ENCODE data around the gene MBP.
"Not testable (repeated sequence)": the region's sequence is repeated elsewhere in the genome, so short reads cannot be mapped to it uniquely, and the experiment has no call there.

Gene MBP

DNA sequence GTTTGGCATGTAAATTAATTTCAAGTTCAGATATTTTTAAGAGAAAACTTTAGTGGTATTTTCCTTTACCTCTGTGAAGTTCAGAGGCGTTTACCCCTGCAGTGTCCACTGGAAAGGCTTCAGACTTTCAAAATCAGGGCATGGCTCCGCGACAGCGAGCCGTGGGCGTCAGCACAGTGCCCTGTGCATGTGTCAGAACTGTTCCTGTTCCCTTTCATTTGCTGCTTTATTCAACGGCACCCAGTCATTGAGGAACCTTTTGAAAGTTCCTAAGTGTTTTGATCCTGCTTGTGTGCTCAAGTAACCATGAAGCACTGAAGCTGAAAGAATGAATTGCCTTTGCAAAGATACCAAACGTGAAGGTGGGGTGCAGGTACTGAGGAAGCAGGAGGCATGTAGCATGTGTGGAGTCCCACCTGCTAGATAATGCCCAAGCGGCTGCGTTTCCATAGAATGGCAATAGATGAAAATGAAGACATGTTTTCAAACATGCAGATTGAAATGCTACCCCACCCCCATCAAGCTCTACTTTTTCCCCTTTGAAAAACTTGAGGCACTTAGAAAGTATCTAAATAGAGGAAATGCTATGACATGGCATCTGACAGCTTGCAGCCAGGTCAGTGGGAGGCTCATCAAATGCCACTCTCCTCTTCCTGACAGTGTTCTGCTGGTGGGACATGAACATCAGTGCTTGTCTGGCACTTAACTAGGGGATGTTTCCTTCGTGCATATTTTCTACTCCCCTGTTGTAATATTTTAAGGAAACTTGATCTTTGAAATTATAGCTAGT, 161.6 kb downstream of the MBP start:
- DNase-seq (ENCODE audit: low read depth in 2 of 2), result no peak

DNA sequence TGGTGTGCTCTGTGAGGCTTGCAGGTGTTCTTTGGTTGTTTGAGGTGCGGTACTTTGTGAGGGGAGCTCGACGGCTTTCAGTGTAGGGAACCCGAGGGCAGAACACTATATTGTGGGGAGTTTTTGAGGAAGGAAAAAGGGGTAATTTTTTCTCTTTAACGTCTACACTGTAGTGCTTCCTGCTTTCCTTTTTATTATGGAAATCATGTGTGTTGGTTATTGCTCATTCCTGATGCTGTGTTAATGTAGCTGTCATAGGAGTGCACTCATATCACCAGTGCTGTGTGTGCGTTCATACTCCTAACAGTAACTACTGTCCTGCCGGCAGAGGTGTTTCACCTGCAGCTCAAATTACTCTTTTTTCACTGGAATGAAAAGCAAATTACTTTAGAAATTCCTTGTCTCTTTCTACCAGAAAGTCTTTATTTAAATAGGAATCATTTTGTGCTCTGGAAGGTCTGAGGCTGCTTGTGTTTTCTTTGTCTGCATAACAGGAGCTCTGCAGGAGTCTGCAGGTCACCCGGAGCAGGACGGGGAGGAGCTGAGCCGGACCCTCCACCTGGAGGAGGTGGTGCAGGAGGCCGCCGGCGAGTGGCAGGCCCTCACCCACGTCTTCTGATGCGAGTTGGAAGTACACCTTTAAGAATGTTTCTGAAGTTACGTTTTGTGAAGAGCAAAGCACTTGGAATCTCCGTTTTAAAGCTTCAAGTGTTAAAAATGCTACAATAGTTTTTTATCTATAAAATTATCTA, 164.7 kb downstream of the MBP start:
- DNase-seq (ENCODE audit: low read depth in 2 of 2), result no peak

DNA sequence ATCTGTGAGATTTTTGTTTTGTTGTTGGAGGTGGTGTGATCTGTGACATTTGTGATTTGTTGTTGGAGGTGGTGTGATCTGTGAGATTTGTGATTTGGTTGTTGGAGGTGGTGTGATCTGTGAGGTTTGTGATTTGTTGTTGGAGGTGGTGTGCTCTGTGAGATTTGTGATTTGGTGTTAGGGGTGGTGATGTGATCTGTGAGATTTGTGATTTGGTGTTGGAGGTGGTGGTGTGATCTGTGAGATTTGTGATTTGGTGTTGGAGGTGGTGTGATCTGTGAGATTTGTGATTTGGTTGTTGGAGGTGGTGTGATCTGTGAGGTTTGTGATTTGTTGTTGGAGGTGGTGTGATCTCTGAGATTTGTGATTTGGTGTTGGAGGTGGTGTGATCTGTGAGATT, 165.3 kb downstream of the MBP start:
- not testable (repeated sequence) for DNase-seq (ENCODE audit: low read depth in 2 of 2)

DNA sequence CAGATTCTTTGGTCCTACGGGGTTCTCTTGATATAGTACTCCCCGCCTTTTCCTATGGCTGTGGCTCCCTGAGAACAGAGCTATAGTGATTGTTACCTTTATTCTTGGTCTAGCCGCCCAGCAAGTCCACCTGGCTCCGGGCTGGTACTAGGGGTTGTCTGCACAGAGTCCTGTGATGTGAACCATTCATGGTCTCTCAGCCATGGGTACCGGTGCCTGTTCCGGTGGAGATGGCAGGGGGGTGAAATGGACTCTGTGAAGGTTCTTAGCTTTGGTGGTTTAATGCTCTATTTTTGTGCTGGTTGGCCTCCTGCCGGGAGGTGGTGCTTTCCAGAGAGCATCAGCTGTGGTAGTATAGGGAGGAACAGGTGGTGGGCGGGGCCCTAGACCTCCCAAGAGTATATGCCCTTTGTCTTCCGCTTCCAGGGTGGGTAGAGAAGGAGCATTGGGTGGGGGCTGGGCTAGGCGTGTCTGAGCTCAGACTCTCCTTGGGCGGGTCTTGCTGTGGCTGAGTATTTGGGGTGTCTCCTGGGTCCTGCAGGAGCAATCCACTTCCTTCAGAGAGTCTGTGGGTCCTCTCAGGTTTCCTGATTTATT, 166.9 kb downstream of the MBP start:
- DNase-seq (ENCODE audit: low read depth in 2 of 2), result not testable (repeated sequence)

DNA sequence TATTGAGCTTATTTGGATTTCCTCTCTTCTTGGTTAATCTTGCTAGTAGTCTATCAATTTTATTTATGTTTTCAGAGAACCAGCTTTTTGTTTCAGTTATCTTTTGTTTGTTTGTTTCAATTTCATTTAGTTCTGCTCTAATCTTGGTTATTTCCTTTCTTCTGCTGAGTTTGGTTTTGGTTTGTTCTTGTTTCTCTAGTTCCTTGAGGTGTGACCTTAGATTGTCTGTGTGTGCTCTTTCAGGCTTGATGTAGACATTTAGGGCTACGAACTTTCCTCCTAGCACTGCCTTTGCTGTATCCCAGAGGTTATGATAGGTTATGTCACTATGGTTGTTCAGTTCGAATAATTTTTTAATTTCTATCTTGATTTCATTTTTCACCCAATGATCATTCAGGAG, 168.6 kb downstream of the MBP start:
- DNase-seq (ENCODE audit: low read depth in 2 of 2), result no peak

DNA sequence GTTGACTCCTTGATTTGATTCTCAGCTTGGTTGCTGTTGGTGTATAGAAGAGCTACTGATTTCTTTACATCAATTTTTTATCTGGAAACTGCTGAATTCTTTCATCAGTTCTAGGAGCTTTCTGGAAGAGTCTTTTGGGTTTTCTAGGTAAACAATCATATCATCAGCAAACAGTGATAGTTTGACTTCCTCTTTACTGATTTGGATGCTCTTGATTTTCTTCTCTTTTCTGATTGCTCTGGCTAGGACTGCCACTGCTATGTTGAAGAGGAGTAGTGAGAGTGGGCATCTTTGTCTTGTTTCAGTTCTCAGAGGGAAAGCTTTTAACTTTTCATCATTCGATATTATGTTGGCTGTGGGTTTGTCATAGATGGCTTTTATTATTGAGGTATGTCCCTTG, 169.7 kb downstream of the MBP start:
- no peak for DNase-seq (ENCODE audit: low read depth in 2 of 2)

DNA sequence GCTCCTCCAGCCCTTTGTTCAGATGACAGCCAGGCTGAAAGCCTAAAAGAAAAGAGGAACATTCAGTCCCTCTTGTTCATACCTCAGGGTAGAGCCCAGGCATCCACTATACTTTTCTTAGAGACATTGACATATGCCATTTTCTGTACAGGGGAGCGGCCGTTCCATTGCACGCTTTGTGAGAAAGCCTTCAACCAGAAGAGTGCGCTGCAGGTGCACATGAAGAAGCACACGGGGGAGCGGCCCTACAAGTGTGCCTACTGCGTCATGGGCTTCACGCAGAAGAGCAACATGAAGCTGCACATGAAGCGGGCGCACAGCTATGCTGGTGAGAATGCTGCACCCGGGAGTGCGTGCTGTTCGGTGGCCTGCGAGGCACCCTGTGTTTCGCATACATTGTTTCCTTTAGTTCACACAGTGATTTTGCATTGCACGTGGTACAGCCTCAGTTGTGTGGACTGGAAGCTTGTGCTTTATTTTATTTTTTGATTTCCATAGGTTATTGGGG, 172.0 kb downstream of the MBP start:
- no peak for DNase-seq (ENCODE audit: low read depth in 2 of 2)

DNA sequence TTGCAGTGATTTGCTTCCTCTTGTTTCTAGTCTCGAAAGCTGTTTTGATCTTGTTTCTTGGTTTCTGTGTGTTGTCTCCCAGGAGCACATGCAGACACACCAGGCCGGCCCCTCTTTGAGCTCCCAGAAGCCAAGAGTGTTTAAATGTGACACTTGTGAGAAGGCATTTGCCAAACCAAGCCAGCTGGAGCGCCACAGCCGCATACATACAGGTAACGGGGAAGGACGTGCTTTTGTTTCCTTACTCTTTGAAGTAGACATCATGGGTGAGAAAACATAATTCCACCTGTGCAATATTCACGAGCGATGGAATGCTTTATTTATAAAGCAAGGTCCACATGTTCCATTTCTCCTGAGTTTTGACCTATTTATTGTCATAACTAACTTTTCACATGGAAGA, 173.0 kb downstream of the MBP start:
- no peak for DNase-seq (ENCODE audit: low read depth in 2 of 2)

DNA sequence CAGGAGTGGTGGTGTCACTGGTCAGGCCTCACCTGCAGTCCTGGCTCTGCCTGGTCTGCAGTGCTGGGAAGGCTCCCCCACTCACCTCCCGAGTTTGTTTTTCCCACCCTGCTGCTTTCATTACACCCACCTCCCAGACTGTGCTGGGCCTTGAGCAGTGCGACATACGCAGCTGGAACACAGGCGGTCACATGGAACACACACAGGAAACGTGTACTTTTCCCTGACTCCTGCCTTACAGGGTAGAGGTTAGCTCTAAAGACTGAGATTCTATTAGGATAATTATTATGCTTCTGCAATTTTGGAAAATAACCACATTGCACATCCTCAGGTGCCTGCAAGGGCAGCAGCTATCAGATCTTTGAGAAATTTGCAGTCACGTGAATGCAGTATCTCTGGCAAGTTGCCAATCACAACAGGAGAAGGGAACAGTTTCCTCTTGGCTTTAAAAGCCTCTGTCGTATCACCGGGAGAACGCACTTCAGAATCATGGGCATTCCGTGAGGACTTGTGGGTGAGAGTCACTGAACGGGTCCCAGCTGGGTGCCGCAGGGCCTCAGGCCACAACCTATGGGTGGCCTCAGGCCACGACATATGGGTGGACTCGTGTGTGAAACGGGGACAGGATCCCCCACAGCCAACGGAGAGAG, 173.8 kb downstream of the MBP start:
- DNase-seq (ENCODE audit: low read depth in 2 of 2), result no peak

DNA sequence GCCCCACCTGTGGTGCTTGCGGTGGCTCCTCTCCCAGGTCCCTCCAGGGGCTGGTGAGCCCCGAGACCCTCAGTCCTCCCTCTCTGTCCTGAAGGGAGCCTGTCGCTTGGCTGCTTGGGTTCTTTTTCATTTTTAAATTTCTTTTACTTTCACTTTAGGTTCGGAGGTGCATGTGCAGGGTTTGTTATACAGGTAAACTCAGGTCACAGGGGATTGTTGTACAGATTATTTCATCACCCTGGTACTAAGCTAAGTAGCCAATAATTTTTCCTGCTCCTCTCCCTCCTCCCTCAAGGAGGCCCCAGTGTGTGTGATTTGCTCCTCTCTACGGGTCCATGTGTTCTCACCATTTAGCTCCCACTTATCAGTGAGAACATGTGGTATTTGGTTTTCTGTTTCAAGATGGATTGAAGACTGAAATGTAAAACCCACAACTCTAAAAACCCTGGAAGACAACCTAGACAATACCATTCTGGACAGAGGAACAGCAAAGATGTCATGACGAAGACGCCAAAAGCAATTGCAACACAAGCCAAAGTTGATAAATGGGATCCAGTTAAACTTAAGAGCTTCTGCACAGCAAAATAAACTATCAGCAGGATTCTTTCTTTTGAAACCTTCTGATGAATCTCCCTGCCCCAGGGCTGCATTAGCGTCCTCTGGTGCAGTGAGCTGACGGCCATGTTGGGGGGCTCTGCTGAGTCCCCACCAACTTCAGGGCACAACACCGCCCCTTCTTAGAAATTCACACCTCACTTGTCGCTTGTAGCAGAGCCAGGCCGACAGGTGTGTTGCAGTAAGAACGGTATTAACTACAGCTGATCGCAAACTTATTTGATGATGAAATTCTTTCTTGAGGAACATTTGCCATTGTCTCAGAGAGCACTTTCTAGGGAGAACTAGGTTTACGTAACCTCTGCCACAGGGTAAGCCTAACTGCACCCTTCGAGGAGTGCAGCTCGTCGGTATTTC, 174.9 kb downstream of the MBP start:
- DNase-seq (ENCODE audit: low read depth in 2 of 2), result no peak

DNA sequence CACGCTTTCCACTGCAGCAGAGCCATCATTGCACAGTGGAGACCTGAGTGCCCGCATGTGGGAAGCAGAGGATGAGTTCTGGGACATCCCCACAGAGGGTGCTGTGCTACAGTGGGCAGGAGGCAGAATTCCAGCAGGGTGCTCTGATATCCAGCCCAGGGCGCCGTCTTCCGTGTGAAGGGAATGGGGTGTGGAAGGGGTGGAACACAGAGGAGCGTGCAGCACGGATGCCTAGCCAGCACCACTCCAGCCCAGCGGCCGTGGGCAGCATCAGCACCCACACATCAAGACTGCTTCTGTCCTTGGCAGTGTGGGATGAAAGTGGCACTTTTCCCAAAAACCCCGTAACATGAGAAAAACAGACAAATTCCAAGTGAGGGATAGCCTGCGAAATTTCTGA, 175.9 kb downstream of the MBP start:
- no peak for DNase-seq (ENCODE audit: low read depth in 2 of 2)

DNA sequence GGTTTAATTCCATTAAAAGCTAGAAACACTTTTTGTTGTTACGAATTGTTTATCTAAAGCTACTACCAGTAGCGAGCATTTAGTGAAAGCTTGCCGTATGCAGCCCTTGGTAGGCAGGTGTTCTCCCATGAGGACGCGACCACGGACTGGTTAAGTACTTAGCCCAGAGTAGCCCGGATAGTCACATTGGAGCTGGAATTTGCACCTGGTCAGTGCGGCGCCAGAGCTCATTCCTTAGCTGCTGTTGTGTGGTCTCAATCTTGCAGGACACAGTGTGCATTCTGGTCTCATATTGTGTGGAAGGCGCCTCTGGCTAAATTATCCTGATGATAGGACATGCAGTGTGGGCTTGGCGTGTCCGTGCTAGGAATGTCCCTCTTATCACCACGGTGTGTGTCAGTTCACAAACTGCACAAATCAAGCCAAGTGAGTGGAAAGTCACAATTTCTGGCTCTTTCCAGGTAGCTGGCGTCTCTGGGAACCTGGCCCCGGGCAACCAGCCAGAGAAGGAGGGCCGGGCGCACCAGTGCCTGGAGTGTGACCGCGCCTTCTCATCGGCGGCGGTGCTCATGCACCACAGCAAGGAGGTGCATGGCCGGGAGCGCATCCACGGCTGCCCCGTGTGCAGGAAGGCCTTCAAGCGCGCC, 176.9 kb downstream of the MBP start:
- no peak for DNase-seq (ENCODE audit: low read depth in 2 of 2)

DNA sequence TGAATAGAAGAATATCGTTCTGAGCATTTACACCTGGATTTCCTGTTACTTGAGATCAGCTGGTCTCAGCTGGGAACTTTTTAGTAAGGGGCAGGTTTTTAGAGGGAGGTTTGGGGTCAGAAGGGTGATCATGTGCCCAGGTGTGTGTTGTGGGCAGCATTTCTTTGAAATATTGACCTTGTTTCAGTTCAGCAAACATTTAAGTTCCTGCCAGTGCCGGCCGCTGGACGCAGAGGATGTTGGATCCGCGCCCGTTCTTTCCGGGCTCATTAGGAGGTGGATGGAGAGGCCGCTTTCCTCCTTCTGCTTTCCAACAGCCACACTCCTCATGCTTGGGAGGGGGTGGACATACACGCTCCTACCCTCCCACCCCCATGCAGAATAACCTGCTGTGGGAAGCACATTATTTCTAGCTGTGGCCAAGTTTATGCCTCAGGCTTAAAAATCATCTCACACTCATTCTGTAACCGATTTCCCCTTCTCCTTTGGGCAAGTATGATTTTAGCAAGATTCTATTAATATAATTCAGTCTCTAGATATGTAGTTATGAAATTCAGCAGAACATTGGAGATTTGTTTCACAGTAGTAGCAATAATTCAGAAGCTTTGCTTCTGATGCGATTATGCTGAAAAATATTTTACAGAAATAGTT, 178.9 kb downstream of the MBP start:
- no peak for DNase-seq (ENCODE audit: low read depth in 2 of 2)

DNA sequence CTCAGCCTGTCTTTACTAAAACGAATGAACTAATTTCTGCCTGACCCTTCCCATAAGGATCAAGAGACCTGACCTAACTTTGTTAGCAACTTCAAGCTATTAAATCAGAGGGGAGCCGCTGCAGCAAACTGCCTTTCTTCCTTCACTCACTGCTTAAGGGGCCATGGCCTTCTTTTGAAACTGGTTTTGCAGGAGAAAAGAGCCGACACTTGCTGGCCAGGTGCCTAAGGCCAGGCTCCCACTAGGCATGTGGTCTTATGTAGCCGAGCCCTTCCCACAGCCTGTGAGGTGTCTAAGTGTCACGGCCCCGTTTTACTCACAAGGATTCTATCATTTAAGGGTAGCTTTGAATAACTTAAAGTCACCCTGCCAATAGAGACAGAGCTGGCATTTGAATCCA, 179.4 kb downstream of the MBP start:
- no peak for DNase-seq (ENCODE audit: low read depth in 2 of 2)

DNA sequence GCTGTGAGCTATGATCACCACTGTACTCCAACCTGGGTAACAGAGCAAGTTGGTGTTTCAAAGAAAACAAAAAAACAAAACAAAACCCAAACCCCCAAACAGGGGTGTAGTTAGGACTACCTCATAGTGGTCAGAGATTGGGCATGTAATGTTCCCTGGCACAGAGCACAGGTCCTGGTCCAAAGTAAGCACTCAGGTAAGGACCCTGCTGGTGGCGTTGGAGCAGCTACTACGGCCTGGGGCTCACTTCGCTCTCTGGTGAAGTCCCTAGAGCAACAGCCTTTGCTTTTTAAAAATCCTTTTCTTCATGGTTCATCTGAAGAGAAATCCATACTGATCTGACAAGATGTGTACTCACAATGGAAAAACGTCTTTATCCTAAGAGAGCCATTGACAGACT, 179.8 kb downstream of the MBP start:
- no peak for DNase-seq (ENCODE audit: low read depth in 2 of 2)

DNA sequence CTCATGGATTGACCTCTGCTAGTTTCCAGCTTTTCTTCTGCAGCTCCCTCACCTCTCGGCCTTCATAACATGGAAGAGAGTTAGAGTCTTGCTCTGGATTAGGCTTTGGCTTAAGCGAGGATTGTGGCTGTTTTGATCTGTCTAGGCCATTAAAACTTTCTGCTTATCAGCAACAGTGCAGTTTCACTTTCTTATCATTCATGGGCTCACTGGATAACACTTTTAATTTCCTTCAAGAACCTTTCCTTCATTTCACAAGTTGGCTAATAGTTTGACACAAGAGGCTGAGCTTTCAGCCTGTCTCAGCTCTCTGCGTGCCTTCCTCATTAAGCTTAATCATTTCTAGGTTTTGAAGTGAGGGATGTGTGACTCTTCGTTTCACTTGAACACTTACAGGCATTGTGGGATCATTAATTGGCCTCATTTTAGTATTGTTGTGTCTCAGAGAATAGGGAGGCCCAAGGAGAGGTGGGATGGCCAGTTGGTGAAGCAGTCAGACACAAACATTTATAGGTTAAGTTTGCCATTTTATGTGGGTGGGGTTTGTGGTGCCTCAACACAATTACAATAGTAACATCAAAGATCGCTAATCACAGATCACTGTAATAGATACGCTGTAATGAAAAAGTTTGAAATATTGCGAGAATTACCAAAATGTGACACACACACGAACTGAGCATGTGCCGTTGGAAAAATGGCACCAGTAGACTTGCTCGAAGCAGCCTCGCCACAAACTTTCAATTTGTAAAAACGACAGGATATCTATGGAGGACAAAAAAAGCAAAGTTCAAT, 180.9 kb downstream of the MBP start:
- DNase-seq (ENCODE audit: low read depth in 2 of 2), result no peak

DNA sequence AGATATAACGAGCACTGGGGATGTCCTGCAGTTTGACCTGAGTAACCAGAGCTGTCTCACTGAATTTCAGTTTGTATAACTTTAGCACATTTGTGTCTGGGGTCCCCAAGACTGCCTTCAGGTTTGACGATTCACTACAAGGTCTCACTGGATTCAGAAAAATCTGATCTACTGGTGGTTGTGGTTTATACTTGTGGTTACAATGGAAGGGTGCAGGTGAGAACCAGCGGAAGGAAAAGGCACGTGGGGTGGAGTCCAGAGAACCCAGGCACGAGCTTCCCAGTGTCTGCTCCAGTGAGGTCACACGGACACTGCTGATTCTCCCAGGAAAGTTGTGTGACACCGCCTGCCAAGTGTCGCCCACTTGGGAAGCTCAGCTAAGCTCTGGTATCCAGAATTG, 184.2 kb downstream of the MBP start:
- no peak for DNase-seq (ENCODE audit: low read depth in 2 of 2)

DNA sequence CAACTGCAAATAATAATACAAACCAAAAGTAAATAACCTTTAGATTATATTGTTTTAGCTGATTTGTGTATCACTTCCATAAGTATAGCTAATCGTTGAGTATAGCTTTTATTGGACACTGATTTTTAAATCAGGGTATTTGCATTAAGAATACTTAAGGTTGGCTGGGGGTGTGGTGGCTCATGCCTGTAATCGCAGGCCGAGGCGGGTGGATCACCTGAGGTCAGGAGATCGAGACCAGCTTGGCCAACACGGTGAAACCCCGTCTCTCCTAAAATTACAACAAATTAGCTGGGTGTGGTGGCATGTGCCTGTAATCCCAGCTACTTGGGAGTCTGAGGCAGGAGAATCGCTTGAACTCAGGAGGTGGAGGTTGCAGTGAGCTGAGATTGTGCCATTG, 188.2 kb downstream of the MBP start:
- not testable (repeated sequence) for DNase-seq (ENCODE audit: low read depth in 2 of 2)

All from stimulated activated CD4-positive, alpha-beta T cell treated with anti-CD3 and anti-CD28 coated beads, Interleukin-15, amount 100 ng/mL, for 48 hours (primary cell).